NK-92 treated with Interleukin-12 subunit alpha and Interleukin-12 subunit beta, amount 100 ng/mL, for 24 hours (cell line): ENCODE data around the gene HDDC2.
"Not testable (repeated sequence)": the region's sequence is repeated elsewhere in the genome, so short reads cannot be mapped to it uniquely, and the experiment has no call there.

Experiments
- DNase-seq: peaks from one replicate; lab custom pipeline; 2025; lab: John Stamatoyannopoulos, UW

Gene HDDC2

DNA sequence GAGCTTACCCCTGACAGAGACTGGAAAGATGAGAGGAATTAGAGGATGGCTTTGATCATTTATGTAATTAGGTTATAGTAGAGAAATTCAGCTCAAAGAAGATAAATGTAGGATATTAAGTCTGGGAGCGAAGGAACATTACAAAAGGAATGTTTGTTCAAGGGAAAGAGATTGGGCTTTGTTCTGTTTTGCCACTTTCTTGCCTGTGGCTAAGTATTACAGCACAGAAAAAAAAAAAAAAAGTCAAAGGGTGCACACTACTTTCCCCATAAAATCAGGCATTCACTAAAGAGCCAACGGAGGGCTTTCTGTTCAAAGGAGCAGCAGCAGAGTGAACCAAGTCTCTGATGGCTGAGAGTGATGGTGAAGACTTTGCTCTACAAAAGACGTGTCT lies 5.0 kb upstream of the HDDC2 start:
- DNase-seq = no peak

DNA sequence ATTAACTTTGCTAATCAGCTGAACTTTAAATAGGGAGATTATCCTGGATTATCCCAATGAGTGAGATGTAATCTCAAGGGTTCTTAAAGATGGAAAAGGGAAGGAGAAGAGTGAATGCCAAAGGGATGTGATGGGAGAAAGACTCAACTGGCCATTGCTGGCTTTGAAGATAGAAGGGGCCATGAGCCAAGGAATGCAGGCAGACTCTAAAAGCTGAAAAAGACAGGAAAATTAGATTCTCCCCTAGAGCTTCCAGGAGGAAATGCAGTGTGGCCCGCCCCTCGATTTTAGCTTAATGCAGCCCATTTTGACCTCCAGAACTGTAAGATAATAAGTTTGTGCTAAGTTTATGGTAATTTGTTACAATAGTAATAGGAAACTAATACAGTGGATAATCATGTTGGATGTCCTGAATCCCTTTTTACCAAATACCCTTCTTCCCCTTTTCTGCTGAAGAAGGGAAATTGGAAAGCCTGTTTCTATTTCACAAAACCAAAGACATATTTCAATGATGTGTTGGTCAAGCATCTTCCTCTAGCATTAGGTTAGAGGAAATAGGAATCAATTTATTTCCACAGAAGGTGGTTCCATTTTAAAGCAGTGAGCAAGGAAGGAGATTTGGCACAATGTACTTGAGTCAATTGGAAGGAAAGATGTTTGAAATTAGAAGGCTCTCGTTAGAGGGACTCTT lies 3.3 kb upstream of the HDDC2 start:
- DNase-seq = no peak

DNA sequence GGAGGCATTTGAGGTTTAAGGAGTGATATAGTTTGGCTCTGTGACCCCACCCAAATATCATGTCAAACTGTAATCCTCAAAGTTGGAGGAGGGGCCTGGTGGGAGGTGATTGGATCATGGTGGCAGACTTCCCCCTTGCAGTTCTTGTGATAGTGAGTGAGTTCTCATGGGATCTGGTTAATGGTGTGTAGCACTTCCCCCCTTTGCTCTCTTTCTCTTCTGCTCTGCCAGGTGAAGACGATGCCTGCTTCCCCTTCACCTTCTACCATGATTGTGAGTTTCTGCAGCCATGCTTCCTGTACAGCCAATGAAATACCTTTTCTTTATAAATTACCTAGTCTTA lies 1.7 kb upstream of the HDDC2 start:
- DNase-seq = no peak

DNA sequence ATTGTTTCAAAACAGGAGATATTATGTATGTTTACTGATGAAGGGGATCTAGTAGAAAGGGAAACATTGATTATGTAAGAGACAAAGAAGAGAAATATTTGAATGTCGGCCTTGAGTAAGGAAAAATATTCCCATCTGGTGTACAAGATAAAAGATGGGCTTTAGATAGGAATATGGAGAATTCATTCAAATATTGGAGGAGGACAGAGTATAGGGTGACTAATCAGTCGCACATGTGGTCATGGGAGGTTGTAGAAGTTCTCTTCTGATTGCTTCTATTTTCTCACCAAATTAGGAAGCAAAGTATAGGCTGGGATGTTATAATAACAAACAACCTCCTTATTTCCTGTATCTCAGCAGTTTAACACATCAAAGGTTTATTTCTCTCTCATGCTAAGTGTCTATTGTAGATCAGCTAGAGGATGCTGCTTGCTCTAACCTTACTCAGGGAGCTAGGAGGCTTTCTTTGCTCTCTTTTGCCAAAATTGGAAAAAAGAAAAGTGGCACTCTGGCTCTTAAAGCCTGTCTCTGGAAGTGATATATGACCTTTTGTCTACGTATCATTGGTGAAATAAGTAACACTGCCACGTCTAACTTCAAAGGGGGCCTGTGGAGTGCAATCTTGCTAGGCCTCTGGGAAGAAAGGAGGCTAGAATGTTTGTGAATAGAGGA lies 1.2 kb upstream of the HDDC2 start:
- DNase-seq = no peak

DNA sequence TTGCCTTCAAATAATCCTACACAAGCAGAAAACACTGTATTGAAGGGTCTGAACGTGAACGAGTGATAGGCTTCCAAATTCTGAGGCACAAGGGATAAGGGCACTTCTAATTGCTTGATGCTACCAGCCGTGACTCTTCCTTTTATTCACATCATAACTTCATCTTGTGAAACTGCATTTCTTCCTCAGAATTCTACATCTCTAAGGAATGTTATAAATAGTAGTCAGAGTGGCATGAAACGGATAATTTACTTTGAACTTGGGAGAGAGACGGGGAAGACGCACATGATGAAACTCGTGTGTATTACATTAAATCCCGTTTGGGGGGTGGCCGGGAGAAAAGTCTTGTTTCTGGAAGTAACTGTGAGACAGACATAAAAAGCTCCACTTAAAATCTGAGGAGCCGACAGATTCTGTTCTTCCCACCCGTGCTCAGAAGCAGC lies 754 bp downstream of the HDDC2 start:
- DNase-seq = no peak

DNA sequence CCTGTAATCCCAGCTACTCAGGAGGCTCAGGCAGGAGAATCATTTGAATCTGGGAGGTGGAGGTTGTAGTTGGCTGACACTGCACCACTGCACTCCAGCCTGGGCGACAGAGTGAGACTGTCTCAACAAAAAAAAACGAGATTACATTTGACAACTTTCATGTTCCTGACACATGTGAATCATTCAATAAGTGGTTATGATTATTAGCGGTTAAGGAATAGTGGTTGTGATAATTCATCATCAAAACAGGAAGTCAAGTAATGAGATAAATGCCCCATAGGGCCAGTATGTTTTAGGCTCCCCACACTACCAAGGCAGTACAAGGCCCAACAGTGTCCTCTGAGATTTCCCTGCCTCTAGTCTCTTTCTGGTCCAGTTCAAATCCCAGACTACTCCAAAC lies 2.5 kb downstream of the HDDC2 start:
- no peak for DNase-seq

DNA sequence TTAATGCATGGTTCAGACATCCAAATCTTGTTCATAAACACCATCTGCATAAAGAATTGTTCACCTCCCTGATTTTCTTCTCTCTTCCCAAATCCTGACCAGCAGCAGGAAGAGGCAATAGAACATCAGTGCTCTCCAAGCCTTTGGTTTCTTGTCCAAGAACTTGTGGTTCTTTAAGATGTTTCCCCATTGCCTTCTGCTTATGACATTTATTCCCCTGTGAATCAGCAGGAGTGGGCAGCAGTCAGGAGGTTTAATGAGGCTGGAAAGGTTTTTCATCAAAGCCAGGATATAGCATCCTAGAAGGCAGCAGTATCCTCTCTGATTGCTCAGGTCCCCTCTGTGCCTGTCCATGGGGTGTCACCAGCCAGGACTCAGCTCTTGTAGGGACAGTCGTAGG lies 5.3 kb downstream of the HDDC2 start:
- DNase-seq = no peak

DNA sequence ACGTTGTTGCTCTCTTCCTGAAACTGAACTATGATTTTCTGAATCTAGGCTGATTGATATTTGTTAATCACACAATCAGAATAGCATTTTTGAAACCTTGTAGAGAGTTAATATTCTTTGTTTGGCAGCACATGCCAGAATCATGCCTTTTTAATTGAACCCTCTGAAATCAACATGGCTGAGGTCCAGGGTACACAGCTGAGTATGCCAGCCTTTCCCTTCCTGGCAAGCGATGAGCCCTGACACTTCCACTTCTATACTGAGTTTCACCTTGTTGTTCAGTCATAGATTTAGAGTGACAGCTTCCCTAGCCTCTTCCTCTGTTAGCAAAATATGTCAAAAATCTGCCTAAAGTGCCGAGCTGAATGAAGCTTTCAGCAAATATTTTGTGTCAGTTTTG lies 6.8 kb downstream of the HDDC2 start:
- no peak for DNase-seq

DNA sequence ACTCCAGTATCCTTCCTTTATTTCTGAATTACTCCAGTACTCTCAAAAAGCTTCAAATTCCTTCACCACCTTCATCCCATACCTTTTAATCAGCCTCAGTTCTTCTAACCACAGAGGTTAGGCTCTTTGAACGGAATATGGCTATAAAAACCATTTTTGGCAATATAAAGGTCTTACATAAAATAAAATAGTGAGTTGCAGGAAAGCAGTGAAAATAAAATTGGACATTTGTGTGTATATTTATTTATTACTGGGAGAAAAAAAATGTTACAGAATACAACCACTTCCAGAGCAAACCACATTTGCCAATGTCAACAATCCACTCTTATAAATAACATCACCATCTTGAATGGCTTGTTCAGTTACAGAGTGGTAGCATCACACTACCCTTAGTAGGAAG lies 7.7 kb downstream of the HDDC2 start:
- no peak for DNase-seq

DNA sequence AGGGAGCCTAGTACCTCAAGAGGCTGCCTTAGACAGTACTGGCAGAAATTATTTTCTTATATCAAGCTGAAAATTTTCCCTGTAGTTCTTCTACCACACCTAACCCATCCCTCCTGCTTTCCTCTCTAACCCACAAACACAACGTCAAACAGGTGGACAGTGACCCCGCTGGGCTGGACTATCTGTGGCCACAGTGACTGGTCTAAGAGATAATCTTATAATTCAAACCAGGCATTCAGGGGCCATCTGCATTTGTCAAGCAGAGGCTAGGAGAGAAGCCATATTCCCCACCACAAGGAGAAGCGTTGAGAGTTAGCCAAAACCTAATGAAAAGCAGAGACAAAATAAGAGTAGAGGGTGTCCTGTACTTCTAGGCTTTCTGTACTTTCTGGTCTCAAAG lies 8.2 kb downstream of the HDDC2 start:
- no peak for DNase-seq

DNA sequence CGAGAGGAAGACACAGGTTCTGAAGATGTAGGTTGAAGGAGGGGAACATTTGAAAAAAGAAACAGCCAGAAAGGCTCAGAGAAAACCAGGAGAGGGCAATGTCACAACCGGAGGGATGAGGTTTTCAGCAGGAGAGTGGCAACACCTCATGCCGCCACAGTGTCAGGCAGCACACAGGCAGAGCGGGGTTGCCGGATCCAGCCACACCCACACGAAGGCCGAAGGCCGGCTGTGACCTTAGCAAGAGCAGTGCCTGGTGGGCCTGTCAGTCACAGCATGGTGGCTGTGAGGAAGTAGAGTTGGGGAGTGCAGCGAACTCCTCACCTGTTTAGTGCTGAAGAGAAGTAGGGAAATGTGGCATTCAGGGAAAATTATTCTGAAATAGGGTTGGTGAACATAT lies 14.0 kb downstream of the HDDC2 start:
- DNase-seq = no peak

DNA sequence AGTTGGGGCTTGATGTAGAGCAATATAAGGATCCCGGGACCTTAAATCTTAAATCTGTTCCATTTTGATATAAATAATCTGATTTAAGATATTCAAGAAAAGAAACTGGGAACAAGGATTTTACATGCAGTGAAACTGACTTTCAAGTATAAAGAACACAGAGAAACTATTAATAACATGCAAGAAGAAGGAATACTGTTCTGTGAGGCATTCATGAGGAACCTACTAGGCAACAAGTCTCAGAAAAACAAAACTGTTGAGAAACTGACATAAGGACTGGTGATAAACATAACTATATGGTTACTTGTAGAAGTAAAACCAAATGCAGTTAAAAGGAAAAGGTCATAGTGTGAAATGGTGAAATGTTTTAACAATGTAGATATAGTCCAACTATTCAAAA lies 15.8 kb downstream of the HDDC2 start:
- no peak for DNase-seq

DNA sequence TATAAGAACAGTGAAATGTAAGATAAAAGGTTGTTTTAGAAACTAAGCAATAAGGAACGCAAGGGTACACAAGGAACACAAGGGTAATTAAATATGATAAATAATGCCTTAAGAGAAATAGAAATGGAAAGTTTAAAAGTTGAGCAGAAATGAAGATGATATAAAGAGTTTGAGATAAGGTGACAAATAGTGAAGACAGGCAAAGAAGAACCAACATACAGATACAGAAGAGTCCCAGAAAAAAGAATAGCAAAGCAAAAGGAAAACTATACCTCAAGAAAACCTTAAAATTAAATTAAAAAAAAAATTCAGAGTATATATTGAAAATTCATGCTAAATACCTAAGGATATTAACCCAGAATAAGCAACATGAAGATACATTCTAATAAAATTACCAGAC lies 16.4 kb downstream of the HDDC2 start:
- DNase-seq = no peak

DNA sequence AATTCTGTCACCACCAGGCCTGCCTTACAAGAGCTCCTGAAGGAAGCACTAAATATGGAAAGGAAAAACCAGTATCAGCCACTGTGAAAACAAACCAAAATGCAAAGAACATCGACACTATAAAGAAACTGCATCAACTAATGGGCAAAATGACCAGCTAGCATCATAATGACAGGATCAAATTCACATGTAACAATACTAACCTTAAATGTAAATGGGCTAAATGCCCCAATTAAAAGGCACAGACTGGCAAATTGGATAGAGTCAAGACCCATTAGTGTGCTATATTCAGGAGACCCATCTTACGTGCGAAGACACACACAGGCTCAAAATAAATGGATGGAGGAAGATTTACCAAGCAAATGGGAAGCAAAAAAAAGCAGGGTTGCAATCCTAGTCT lies 19.3 kb downstream of the HDDC2 start:
- not testable (repeated sequence) for DNase-seq

DNA sequence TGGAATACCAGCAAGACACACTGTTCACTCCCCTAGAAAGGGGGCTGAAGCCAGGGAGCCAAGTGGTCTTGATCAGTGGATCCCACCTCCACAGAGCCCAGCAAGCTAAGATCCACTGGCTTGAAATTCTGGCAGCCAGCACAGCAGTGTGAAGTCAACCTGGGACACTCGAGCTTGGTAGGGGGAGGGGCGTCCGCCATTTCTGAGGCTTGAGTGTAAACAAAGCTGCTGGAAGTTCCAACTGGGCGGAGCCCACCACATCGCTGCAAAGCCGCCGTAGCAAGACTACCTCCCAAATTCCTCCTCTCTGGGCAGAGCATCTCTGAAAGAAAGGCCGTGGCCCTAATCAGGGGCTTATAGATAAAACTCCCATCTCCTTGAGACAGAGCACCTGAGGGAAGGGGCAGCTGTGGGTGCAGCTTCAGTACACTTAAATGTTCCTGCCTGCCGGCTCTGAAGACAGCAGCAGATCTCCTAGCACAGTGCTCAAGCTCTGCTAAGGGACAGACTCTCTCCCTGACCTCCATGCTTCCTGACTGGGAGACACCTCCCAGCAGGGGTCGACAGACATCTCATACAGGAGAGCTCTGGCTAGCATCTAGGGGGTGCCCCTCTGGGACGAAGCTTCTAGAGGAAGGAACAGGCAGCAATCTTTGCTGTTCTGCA lies 21.3 kb downstream of the HDDC2 start:
- not testable (repeated sequence) for DNase-seq

DNA sequence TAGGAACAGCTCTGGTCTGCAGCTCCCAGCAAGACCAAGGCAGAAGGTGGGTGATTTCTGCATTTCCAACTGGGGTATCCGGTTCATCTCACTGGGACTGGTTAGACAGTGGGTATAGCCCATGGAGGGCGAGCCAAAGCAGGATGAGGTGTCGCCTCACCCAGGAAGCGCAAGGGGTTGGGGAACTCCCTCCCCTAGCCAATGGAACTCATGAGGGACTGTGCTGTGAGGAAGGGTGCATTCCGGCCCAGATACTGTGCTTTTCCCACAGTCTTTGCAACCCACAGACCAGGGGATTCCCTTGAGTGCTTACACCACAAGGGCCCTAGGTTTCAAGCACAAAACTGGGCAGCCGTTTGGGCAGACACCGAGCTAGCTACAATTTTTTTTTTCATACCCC lies 21.8 kb downstream of the HDDC2 start:
- DNase-seq = no peak

DNA sequence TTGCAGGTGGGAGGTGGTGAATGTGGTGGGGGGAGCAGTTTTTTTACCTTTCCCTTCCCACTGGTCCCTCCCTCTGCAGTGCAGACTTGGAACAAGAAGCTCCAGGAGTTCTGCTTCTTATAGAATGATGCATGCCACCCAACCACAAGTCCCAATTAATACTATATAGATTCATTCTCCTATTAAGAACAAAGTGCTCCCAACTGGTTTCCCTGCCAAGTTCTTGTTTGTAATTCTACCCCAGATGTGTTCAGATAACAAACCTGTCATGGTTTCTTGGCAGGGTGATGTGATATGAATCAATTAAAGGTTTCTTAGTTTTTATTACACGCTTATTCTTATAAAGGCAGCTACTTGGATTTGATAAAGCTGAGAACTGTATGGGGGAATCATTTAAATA lies 23.9 kb downstream of the HDDC2 start:
- no peak for DNase-seq

DNA sequence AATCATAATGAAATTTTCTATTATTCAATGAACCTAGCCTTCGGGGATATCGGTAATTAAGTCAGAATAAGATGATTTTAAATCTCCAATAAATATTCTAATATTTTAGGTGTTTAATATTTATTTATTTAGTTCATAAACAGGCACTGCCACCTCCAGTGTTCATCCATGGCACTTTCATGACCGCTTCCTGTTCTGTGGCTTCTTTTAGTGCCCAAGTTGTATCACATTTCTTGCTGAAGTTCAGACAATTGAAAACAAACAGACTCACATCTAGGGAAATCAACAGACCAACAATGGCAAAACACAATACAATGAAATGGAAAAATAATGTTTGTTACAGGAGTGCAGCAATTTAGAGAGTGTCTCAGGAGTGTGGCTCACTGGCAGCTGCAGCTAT lies 26.0 kb downstream of the HDDC2 start:
- no peak for DNase-seq

DNA sequence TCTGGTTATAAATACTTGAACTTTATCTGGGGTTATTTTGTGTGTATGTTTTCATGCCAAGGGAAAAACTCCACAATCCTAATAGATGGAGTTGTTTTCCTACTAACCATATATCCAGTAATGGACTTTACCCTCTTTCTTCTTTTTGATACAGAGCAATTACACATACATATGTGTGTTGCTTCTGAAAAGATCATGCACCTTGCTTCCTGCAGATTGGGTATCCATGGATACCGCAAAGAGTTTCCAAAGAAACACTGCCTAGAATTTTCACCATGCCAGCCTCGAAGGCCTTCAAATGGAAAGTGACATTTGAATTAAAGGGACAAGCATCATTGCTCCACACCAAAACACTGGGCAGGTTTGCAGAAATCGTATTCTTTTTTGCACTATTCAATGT lies 26.8 kb downstream of the HDDC2 start:
- DNase-seq = no peak

DNA sequence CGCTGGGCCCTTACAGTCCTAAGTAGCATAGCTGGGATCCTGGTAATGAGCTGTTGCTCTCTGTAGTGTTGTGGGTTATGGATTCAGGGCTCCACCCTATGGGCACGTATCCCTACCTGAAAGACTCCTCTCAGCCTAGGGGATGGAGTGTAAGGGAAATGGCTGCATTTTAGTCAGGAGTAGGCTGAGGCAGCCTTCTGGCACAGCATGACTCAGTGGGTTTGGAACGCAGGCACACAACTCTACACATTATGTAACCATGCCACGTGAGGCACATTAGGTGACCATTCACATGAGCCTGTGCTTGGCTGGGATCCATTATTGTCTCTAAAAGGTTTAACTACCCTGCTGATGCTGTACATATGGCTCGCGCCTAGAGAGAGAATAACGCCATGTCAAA lies 27.8 kb downstream of the HDDC2 start:
- no peak for DNase-seq

DNA sequence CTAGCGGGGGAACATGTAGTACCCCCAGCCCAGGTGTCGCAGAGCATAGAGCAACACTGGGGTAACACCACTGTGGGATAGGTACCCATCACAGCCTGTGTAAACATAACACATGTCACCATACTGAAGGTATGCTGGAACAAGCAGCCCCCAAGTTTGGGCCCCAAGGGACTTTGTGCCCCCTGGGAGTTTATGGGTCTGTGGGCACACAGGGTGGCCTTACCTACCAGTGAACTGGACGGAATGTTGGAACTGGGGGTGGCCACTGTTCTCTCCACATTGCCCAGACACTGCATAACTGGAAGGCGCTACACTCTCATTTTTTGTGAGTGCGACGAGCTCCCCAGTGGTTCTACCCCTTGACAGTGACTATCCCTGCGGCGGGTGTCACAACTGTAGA lies 28.5 kb downstream of the HDDC2 start:
- no peak for DNase-seq

DNA sequence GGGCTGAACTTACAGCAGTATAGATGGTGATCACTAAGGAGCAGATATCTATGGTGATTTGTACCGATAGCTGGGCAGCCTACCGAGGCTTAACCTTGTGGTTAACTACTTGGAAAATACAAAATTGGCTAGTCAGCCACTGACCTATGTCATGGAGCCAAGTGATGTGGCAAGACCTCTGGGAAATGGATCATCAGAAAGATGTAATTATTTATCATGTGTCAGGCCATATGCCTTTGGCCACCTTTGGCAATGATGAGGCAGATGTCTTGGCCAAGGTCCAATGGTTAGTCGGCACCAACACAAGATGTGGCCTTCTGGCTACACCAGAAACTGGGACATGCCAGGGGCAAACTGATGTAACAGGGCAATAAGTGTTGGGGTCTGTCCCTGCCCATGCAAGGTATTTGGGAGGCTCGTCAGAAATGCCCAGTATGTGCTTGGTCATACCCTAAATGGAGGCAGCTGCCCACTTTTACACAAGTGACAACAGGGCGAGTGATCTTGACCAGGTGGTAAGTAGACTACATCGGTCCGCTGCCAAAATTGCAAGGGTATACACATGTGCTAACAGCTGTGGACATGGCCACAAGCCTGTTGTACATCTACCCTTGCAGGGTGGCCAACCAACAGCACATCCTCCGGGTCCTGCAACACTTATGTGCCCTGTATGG lies 30.1 kb downstream of the HDDC2 start:
- DNase-seq = no peak

DNA sequence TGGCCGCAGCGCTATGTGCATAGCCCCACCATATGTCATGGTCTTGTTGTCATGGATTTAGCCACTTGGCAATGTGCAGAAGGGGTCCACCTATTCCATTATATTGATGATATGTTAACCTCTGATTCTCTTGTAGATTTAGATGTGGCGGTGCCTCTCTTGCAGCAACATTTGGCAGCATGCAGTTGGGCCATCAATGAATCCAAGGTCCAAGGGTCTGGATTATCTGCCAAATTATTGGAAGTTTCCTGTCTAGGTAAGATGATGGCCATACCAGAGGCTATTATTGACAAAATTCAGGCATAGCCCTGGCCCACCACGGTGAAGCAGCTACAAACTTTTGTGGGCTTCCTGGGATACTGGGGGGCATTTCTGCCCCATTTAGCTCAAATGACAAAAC lies 31.4 kb downstream of the HDDC2 start:
- no peak for DNase-seq
